Measurements from ENCODE around the gene TACR2. TPM values are rescaled to one million over a fixed set of nuclear protein-coding genes. Genes with fewer than 3 reads are reported as not detected.

Gene TACR2
- total RNA-seq, 1 experiment from 2014 or later: 0.26 TPM

- intact Hi-C loops (cut with micrococcal nuclease; ENCODE audit: unreplicated experiment): loop anchor here (2.0 kb wide), 1 partner anchor 28 kb away; no protein-coding TSS in a partner anchor
- CTCF ChIA-PET: interaction anchor here (1.5 to 3.3 kb wide), 4 partner anchors 21 to 48 kb away, joined by 4 to 17 read pairs (median 7); no protein-coding TSS in a partner anchor
- H3K4me1 Mint-ChIP-seq (ENCODE audit: low read depth, unreplicated experiment): peaks cover 51% of the 10 kb centered on the region
- TF ChIP-seq CTCF (IDR thresholded peaks at IDR 0.05; ENCODE audit: unreplicated experiment): no peak
- H3K9me3 Mint-ChIP-seq (ENCODE audit: low read depth, unreplicated experiment): no peaks in the 10 kb centered on the region
- peak; percentile 85 for DNase-seq
- H3K4me3 Mint-ChIP-seq (ENCODE audit: low read depth, unreplicated experiment): peak overlapping the region; percentile 13
- no TSS peak for BruUV-seq (replicated peaks)
- peak overlapping the region; percentile 50 for H3K27ac Mint-ChIP-seq (ENCODE audit: unreplicated experiment)
- peaks cover 13% of the 10 kb centered on the region for H3K36me3 Mint-ChIP-seq (ENCODE audit: insufficient read depth, unreplicated experiment)
- H3K27me3 Mint-ChIP-seq (ENCODE audit: unreplicated experiment): no peaks in the 10 kb centered on the region
Observed at GRCh38 chr10:69360485-69361302, 56.0 kb downstream of the TACR2 start.

DNA sequence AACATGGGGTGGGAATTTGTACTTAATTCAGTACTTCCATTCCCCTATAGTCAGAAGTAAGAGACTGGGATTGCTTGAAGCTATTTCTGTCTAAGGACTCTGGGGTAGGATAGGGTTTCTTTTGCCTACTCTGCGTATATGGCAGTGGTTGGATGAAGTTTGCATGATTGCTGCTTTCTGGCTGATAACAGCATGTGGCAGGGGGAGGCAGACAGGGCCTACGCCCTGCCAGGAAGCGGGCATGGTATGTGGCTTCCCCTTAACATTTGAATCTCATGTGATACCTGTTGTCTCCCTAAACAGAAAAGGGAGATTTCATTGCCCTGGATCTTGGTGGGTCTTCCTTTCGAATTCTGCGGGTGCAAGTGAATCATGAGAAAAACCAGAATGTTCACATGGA, 57.1 kb downstream of the TACR2 start:
- H3K4me3 Mint-ChIP-seq (ENCODE audit: low read depth, unreplicated experiment): peak overlapping the region; percentile 13
- H3K27me3 Mint-ChIP-seq (ENCODE audit: unreplicated experiment): no peaks in the 10 kb centered on the region
- no peak for TF ChIP-seq CTCF (IDR thresholded peaks at IDR 0.05; ENCODE audit: unreplicated experiment)
- no peak overlapping the region for H3K27ac Mint-ChIP-seq (ENCODE audit: unreplicated experiment)
- intact Hi-C loops (cut with micrococcal nuclease; ENCODE audit: unreplicated experiment): no loop called here
- CTCF ChIA-PET: interaction anchor here (1.5 kb wide), 1 partner anchor 20 kb away, joined by 5 read pairs; no protein-coding TSS in a partner anchor
- H3K36me3 Mint-ChIP-seq (ENCODE audit: insufficient read depth, unreplicated experiment): peaks cover 13% of the 10 kb centered on the region
- no peaks in the 10 kb centered on the region for H3K9me3 Mint-ChIP-seq (ENCODE audit: low read depth, unreplicated experiment)
- DNase-seq: no peak
- peaks cover 51% of the 10 kb centered on the region for H3K4me1 Mint-ChIP-seq (ENCODE audit: low read depth, unreplicated experiment)
- BruUV-seq (replicated peaks): no TSS peak

GRCh38 chr10:69359148-69359547, 57.6 kb downstream of the TACR2 start:
- CTCF ChIA-PET: no interaction called here
- Mint-ChIP-seq H3K9me3 (ENCODE audit: low read depth, unreplicated experiment) (no peaks in the 10 kb centered on the region), H3K27ac (ENCODE audit: unreplicated experiment) (no peak overlapping the region), H3K4me3 (ENCODE audit: low read depth, unreplicated experiment) (no peak overlapping the region), H3K36me3 (ENCODE audit: insufficient read depth, unreplicated experiment) (peaks cover 13% of the 10 kb centered on the region), H3K4me1 (ENCODE audit: low read depth, unreplicated experiment) (peaks cover 51% of the 10 kb centered on the region), H3K27me3 (ENCODE audit: unreplicated experiment) (no peaks in the 10 kb centered on the region)
- no peak for DNase-seq
- TF ChIP-seq CTCF (IDR thresholded peaks at IDR 0.05; ENCODE audit: unreplicated experiment): no peak
- intact Hi-C loops (cut with micrococcal nuclease; ENCODE audit: unreplicated experiment): no loop called here
- BruUV-seq (replicated peaks): no TSS peak

- CTCF ChIA-PET: no interaction called here
- Mint-ChIP-seq H3K4me3 (ENCODE audit: low read depth, unreplicated experiment) (no peak overlapping the region), H3K27me3 (ENCODE audit: unreplicated experiment) (no peaks in the 10 kb centered on the region), H3K9me3 (ENCODE audit: low read depth, unreplicated experiment) (no peaks in the 10 kb centered on the region), H3K36me3 (ENCODE audit: insufficient read depth, unreplicated experiment) (peaks cover 18% of the 10 kb centered on the region), H3K4me1 (ENCODE audit: low read depth, unreplicated experiment) (peaks cover 50% of the 10 kb centered on the region), H3K27ac (ENCODE audit: unreplicated experiment) (no peak overlapping the region)
- DNase-seq: no peak
- no TSS peak for BruUV-seq (replicated peaks)
- no peak for TF ChIP-seq CTCF (IDR thresholded peaks at IDR 0.05; ENCODE audit: unreplicated experiment)
- intact Hi-C loops (cut with micrococcal nuclease; ENCODE audit: unreplicated experiment): no loop called here
Observed at GRCh38 chr10:69358148-69358795, 58.4 kb downstream of the TACR2 start.

All from Calu3 (cell line).